Endothelial cell of umbilical vein (primary cell): ENCODE data around the gene AGT. TPM values are rescaled to one million over a fixed set of nuclear protein-coding genes. Genes with fewer than 3 reads are reported as not detected.
"Not testable (repeated sequence)": the region's sequence is repeated elsewhere in the genome, so short reads cannot be mapped to it uniquely, and the experiment has no call there.

Experiments
- BruUV-seq: library from RNA; stranded (reverse); fragments of 400-500 nt; replicated peaks from 2 replicates; lab custom pipeline; 2021; lab: Mats Ljungman, UMichigan
- CTCF ChIA-PET: fragments of 300-600, 350-600 bp; sonication (Branson Sonifier 250); formaldehyde crosslinking; loops from one replicate; lab custom pipeline; 2021; ENCODE audit warnings: antibody characterized with exemption, inconsistent platforms; lab: Charles Lee
- POLR2A ChIA-PET: fragments of 300-600, 350-600 bp; sonication (Branson Sonifier 250); formaldehyde crosslinking; loops from one replicate; lab custom pipeline; 2021; ENCODE audit warnings: antibody characterized with exemption, inconsistent platforms; lab: Charles Lee
- DNase-seq: peaks from one replicate; pipeline ENCODE4 v3.0.0-alpha.2; 2011; ENCODE audit warnings: low read depth, low spot score
- FAIRE-seq: peaks from 2 replicates; lab custom pipeline; 2011; peaks lifted over from hg19 to GRCh38; lab: Jason Lieb, UNC
- H2AFZ ChIP-seq: 2 replicates; pipeline ENCODE4 v1.6.0; 2012; ENCODE audit warnings: low read depth, low read length, control low read depth, inconsistent platforms
- H3K27ac ChIP-seq: 2 replicates; pipeline ENCODE4 v1.5.1; 2011; ENCODE audit warnings: low read depth, mild to moderate bottlenecking, control low read depth, low read length, moderate library complexity; ENCODE audit not compliant: insufficient read depth
- H3K27me3 ChIP-seq, 2 experiments: 2 replicates each; pipeline versions ENCODE4 v1.6.0 to v1.6.1; 2011; ENCODE audit warnings: low read length in 2 of 2, mixed read lengths in 1 of 2; ENCODE audit not compliant: control insufficient read depth in 2 of 2, insufficient read depth in 2 of 2
- H3K36me3 ChIP-seq, 2 experiments: 2 replicates in 1 of 2; 3 replicates in 1 of 2; pipeline ENCODE4 v1.5.1; 2011; ENCODE audit warnings: low read length in 2 of 2, mild to moderate bottlenecking in 1 of 2, moderate library complexity in 1 of 2; ENCODE audit not compliant: control insufficient read depth in 2 of 2, insufficient read depth in 2 of 2; ENCODE audit errors: extremely low read depth in 1 of 2
- H3K4me1 ChIP-seq: 3 replicates; pipeline ENCODE4 v1.5.1; 2011; ENCODE audit warnings: mild to moderate bottlenecking, low read length; ENCODE audit not compliant: control insufficient read depth, insufficient read depth; ENCODE audit errors: extremely low read depth
- H3K4me2 ChIP-seq: 2 replicates; pipeline ENCODE4 v1.6.1; 2011; ENCODE audit warnings: low read length, control low read depth, mixed read lengths; ENCODE audit not compliant: insufficient read depth
- H3K4me3 ChIP-seq, 3 experiments: fragments of 200-600 bp in 1 of 3; sonication (generic), shearing (Covaris generic) in 1 of 3; replicated peaks in 1 of 3; 2 replicates each; pipeline ENCODE4 v1.5.1; 2011 to 2016; ENCODE audit warnings: control low read depth in 3 of 3, low read length in 3 of 3, mild to moderate bottlenecking in 2 of 3, inconsistent platforms in 1 of 3, low read depth in 1 of 3, moderate library complexity in 1 of 3; ENCODE audit not compliant: insufficient read depth in 1 of 3
- H3K79me2 ChIP-seq: 2 replicates; pipeline ENCODE4 v1.6.0; 2012; ENCODE audit warnings: low read length, inconsistent platforms; ENCODE audit not compliant: control insufficient read depth, insufficient read depth
- H3K9ac ChIP-seq: replicated peaks from 2 replicates; pipeline ENCODE3; 2011; ENCODE audit warnings: low read length, control low read depth; ENCODE audit not compliant: insufficient read depth; ENCODE audit errors: extremely low read depth
- H3K9me1 ChIP-seq: replicated peaks from 3 replicates; pipeline ENCODE4 v1.6.0; 2011; ENCODE audit warnings: mild to moderate bottlenecking, low read length; ENCODE audit not compliant: control insufficient read depth, insufficient read depth; ENCODE audit errors: extremely low read depth
- H3K9me3 ChIP-seq: replicated peaks from 2 replicates; pipeline ENCODE4 v1.5.1; 2012; ENCODE audit warnings: low read length, inconsistent platforms; ENCODE audit not compliant: control insufficient read depth, insufficient read depth
- H4K20me1 ChIP-seq: replicated peaks from 2 replicates; pipeline ENCODE3; 2011; ENCODE audit warnings: mild to moderate bottlenecking, low read length; ENCODE audit not compliant: control insufficient read depth, insufficient read depth; ENCODE audit errors: extremely low read depth
- EZH2 ChIP-seq: IDR thresholded peaks from 2 replicates; pipeline ENCODE4 v1.6.1; 2012; ENCODE audit warnings: borderline replicate concordance, low read depth, mild to moderate bottlenecking, moderate library complexity, low read length, inconsistent platforms; ENCODE audit not compliant: severe bottlenecking
- FOS ChIP-seq: IDR thresholded peaks from 2 replicates; pipeline ENCODE4 v1.6.1; 2011; ENCODE audit warnings: mild to moderate bottlenecking, low read length, moderate library complexity, borderline replicate concordance; ENCODE audit not compliant: insufficient read depth
- GATA2 ChIP-seq: IDR thresholded peaks from 2 replicates; pipeline ENCODE4 v1.7.0; 2011; ENCODE audit warnings: low read depth, mild to moderate bottlenecking, moderate library complexity, mixed read lengths, low read length; ENCODE audit not compliant: insufficient read length, insufficient read depth
- JUN ChIP-seq: IDR thresholded peaks from 2 replicates; pipeline ENCODE4 v1.6.1; 2011; ENCODE audit warnings: borderline replicate concordance, low read depth; ENCODE audit not compliant: insufficient read length, insufficient read depth
- MYC ChIP-seq: IDR thresholded peaks from one replicate; pipeline ENCODE4 v1.6.1; 2011; ENCODE audit warnings: mild to moderate bottlenecking, low read depth, low read length
- POLR2A ChIP-seq: IDR thresholded peaks from 2 replicates; pipeline ENCODE4 v1.6.1; 2012; ENCODE audit warnings: low read depth, mild to moderate bottlenecking, control low read depth, low read length
- POLR2AphosphoS5 ChIP-seq: IDR thresholded peaks from 2 replicates; pipeline ENCODE4 v1.6.1; 2012; ENCODE audit warnings: low read depth, mild to moderate bottlenecking, control low read depth, low read length, moderate library complexity; ENCODE audit not compliant: insufficient read depth
- dilution Hi-C: fragments of 300-500 bp; cut with MboI; formaldehyde crosslinking; loops from one replicate; pipeline ENCODE4 v1.15.0; 2019; ENCODE audit warnings: low sequenced_read_pairs; ENCODE audit not compliant: extremely low pct_ligation_motif_present
- intact Hi-C: fragments of 100-400 bp; cut with micrococcal nuclease; formaldehyde crosslinking; loops from one replicate; pipeline ENCODE4 v1.10.0; 2022
- polyA plus RNA-seq, 4 experiments: library from polyadenylated mRNA; depleted of rRNA in 3 of 4; stranded (reverse) in 3 of 4; unstranded in 1 of 4; fragments of >200 nt; gene quantifications; 2 replicates each; pipeline versions ENCODE4 v1.2.1 to v1.2.3, GENCODE V29; 2011 to 2012; ENCODE audit warnings: missing spikeins in 1 of 4
- total RNA-seq: library from RNA; stranded (reverse); gene quantifications from 2 replicates; pipeline ENCODE4 v1.2.3, GENCODE V29; 2021
- TF ChIP-seq, protein P1 (sequence below), 2 donors: IDR thresholded peaks; 1 replicate in 1 of 2; 2 replicates in 1 of 2; pipeline ENCODE4 v1.5.1; 2011; ENCODE audit warnings: low read length in 2 of 2, mild to moderate bottlenecking in 2 of 2, moderate library complexity in 2 of 2, control low read depth in 1 of 2, inconsistent platforms in 1 of 2, low read depth in 1 of 2; ENCODE audit not compliant: insufficient read depth in 1 of 2; ENCODE audit errors: extremely low read depth in 1 of 2
- TF ChIP-seq, protein P2 (sequence below): IDR thresholded peaks from 2 replicates; pipeline ENCODE4 v1.6.1; 2011; ENCODE audit not compliant: insufficient read depth, insufficient read length

The AGT gene
- total and polyA plus RNA-seq, 2 donors (not counting 3 experiments of a cell fraction or from before 2014, with no cell fraction given), result not detected

DNA sequence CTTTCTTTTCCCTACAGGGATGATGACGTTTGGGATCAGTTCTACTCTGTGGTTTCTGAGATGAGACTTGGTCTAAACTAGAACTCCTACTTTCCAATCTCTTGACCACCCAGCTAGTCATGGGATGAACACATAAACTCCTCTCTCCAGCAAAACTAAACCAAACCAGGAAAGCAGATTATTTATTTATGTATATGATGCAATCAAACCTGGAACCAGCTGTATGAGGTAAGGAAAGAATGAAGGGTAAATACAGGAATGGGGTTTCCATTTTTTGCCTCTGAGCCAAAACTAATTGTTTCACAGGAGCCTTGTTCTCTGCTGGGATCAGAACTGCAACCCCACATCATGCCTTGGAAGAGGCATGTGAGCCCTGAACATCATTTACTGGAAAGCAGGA lies 3.3 kb upstream of the AGT start:
- DNase-seq, result no peak
- BruUV-seq, result no TSS peak
- Histone ChIP-seq H3K27ac (no peak overlapping the region), H3K27me3 (no peaks in the 10 kb centered on the region), H3K4me3 (no peak overlapping the region), H4K20me1 (no peaks in the 10 kb centered on the region), H3K79me2 (no peaks in the 10 kb centered on the region), H2AFZ (no peak overlapping the region), H3K9me1 (no peaks in the 10 kb centered on the region), H3K4me2 (no peak overlapping the region), H3K36me3 (no peaks in the 10 kb centered on the region), H3K9me3 (no peaks in the 10 kb centered on the region), H3K9ac (no peak overlapping the region), H3K4me1 (no peaks in the 10 kb centered on the region)
- POLR2A ChIA-PET, result no interaction called here
- dilution Hi-C loops (no loop called here), intact Hi-C loops (no loop called here)
- CTCF ChIA-PET, result interaction anchor here (1.4 kb wide), 1 partner anchor 35 kb away, joined by 3 read pairs; no protein-coding TSS in a partner anchor
- no peak for FAIRE-seq
- TF ChIP-seq MYC, result no peak
- TF ChIP-seq, protein P1, sequence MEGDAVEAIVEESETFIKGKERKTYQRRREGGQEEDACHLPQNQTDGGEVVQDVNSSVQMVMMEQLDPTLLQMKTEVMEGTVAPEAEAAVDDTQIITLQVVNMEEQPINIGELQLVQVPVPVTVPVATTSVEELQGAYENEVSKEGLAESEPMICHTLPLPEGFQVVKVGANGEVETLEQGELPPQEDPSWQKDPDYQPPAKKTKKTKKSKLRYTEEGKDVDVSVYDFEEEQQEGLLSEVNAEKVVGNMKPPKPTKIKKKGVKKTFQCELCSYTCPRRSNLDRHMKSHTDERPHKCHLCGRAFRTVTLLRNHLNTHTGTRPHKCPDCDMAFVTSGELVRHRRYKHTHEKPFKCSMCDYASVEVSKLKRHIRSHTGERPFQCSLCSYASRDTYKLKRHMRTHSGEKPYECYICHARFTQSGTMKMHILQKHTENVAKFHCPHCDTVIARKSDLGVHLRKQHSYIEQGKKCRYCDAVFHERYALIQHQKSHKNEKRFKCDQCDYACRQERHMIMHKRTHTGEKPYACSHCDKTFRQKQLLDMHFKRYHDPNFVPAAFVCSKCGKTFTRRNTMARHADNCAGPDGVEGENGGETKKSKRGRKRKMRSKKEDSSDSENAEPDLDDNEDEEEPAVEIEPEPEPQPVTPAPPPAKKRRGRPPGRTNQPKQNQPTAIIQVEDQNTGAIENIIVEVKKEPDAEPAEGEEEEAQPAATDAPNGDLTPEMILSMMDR (IDR thresholded peaks at IDR 0.05; ENCODE audit: extremely low read depth in 1 of 2, insufficient read depth in 1 of 2, low read depth in 1 of 2, low read length in 2 of 2), result no peak
- TF ChIP-seq FOS, result no peak
- no peak for TF ChIP-seq POLR2A
- TF ChIP-seq JUN, result no peak
- TF ChIP-seq EZH2, result no peak
- no peak for TF ChIP-seq GATA2
- no peak for TF ChIP-seq POLR2AphosphoS5
- TF ChIP-seq, protein P2, sequence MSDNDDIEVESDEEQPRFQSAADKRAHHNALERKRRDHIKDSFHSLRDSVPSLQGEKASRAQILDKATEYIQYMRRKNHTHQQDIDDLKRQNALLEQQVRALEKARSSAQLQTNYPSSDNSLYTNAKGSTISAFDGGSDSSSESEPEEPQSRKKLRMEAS, result no peak

DNA sequence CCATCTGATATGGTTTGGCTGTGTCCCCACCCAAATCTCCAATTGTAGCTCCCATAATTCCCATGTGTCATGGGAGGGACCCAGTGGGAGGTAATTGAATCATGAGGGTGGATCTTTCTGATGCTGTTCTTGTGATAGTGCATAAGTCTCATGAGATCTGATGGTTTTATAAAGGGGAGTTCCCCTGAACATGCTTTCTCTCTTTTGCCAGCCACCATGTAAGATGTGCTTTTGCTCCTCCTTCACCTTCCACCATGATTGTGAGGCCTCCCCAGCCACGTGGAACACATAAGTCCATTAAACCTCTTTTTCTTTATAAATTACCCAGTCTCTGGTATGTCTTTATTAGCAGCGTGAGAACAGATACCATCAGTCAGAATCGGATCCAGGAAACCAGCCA lies 2.5 kb upstream of the AGT start:
- H3K27me3 ChIP-seq, H3K27ac ChIP-seq, POLR2A ChIA-PET, BruUV-seq, H3K79me2 ChIP-seq, H3K9me1 ChIP-seq, H3K4me1 ChIP-seq, DNase-seq, H3K4me2 ChIP-seq, H3K36me3 ChIP-seq, FAIRE-seq, dilution Hi-C loops, H3K4me3 ChIP-seq, H4K20me1 ChIP-seq, H3K9me3 ChIP-seq, H3K9ac ChIP-seq, H2AFZ ChIP-seq: not testable (repeated sequence)
- intact Hi-C loops, result loop anchor here (1.0 kb wide), 1 partner anchor 20 kb away; no protein-coding TSS in a partner anchor
- CTCF ChIA-PET, result interaction anchor here (1.4 kb wide), 1 partner anchor 34 kb away, joined by 3 read pairs; no protein-coding TSS in a partner anchor
